ENCODE results near the gene TCAF2. TPM values are rescaled to one million over a fixed set of nuclear protein-coding genes. Genes with fewer than 3 reads are reported as not detected.

TCAF2 gene
- 0.89 to 1.7 TPM (median 1.2 TPM) in 5 replicates for total RNA-seq (2022; extraction: Qiagen RNA extraction)

DNA sequence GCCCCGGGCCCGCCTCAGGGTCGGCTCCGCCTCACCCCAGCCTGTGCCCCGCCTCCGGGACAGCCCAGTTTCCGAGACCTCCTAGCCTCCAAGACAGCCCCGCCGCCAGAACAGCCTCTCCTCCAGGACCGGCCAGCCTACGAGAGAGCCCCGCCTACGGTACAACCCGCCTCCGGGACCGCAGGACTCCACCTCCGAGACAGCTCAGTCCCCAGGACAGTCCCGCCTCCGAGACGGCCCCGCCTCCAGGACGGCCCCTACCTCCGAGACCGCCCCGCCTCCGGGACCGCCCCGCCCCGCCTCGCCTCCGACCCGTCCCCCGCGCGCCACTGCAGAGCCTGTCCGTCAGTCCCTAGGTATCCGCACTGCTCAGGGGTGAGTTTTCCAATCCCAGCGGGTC lies at the start of gene TCAF2:
TCAF2 (plus strand) TSS at position 329 of the 400 bp plus-strand sequence.

DNA sequence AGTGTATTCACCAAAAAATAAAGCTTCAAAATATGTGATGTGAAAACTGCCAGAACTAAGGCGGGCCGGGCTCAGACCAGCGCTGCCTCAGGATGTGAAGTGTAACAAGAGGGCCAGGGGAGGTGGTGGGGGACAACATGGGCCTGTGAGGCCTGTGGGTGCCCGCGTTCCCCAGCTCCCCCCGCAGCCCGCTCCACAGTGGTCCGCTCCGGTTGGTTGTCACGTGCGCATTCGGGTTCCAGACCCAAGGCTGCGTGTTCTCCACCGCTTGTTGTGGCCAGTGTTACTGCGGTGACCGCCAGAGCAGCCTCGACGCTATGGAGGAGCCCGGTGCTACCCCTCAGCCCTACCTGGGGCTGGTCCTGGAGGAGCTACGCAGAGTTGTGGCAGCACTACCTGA lies 49.3 kb upstream of the TCAF2 start, which contains the start of gene CTAGE15:
CTAGE15 (plus strand) TSS at position 301 of the 400 bp plus-strand sequence; CDS start at position 318, 17 bp downstream.

Other genes with a start within 250 kb of the TCAF2 start
- 165 to 204 TPM (median 185 TPM) in 5 replicates for gene ZYX, start 239.6 kb upstream of the TCAF2 start, total RNA-seq (2022; extraction: Qiagen RNA extraction)
- 0.02 to 0.21 TPM (median 0.10 TPM) in 4 of 5 replicates, not detected in the other for gene EPHA1, start 212.1 kb upstream of the TCAF2 start, total RNA-seq (2022; extraction: Qiagen RNA extraction)
- gene TAS2R60, start 177.5 kb upstream of the TCAF2 start, total RNA-seq (2022; extraction: Qiagen RNA extraction) = not detected in 5 replicates
- gene TAS2R41, start 143.1 kb upstream of the TCAF2 start, total RNA-seq (2022; extraction: Qiagen RNA extraction) = not detected in 5 replicates
- not detected in 5 replicates for gene CTAGE15, start 49.2 kb upstream of the TCAF2 start, total RNA-seq (2022; extraction: Qiagen RNA extraction)
- 0.05 TPM in 1 of 5 replicates, not detected in the others for gene CTAGE6, start 136.7 kb downstream of the TCAF2 start, total RNA-seq (2022; extraction: Qiagen RNA extraction)